BJ (cell line): ENCODE measurements around the gene ST3GAL4. TPM values are rescaled to one million over a fixed set of nuclear protein-coding genes. Genes with fewer than 3 reads are reported as not detected.

Source experiments
- CTCF ChIA-PET: fragments of 350-600 bp; formaldehyde crosslinking; extraction: SDS; loops from one replicate; lab custom pipeline; 2021; ENCODE audit warnings: antibody characterized with exemption, inconsistent platforms; lab: Yijun Ruan, JAX
- POLR2A ChIA-PET: fragments of 300-600 bp; sonication (Branson Sonifier 250); formaldehyde crosslinking; extraction: SDS; loops from one replicate; lab custom pipeline; 2021; ENCODE audit warnings: antibody characterized with exemption; lab: Charles Lee
- DNase-seq: peaks from one replicate; pipeline ENCODE4 v3.0.0-alpha.2; 2011; ENCODE audit warnings: low read depth
- H3K27me3 ChIP-seq: 2 replicates; pipeline ENCODE4 v1.6.0; 2011; ENCODE audit warnings: low read length; ENCODE audit not compliant: control insufficient read depth, insufficient read depth
- H3K36me3 ChIP-seq: 2 replicates; pipeline ENCODE4 v1.5.1; 2011; ENCODE audit warnings: low read length; ENCODE audit not compliant: control insufficient read depth, insufficient read depth
- H3K4me3 ChIP-seq: 2 replicates; pipeline ENCODE4 v1.5.1; 2011; ENCODE audit warnings: low read depth, mild to moderate bottlenecking, control low read depth, low read length
- CTCF ChIP-seq: IDR thresholded peaks from 2 replicates; pipeline ENCODE4 v1.5.1; 2011; ENCODE audit warnings: low read depth, mild to moderate bottlenecking, control low read depth, inconsistent platforms, low read length, moderate library complexity; ENCODE audit not compliant: insufficient read depth
- polyA plus RNA-seq: library from polyadenylated mRNA; depleted of rRNA; stranded (reverse); fragments of >200 nt; gene quantifications from 2 replicates; pipeline ENCODE4 v1.2.3, GENCODE V29; 2011; rRNA removed
- small RNA-seq: library from RNA; depleted of rRNA; stranded (forward); fragments of <200 nt; gene quantifications from one replicate; pipeline ENCODE3, GENCODE V24; 2012; ENCODE audit warnings: low replicate concordance, low read depth; ENCODE audit not compliant: insufficient read length

ST3GAL4 gene
- polyA plus RNA-seq, 1 experiment, result 31.8 TPM

GRCh38 chr11:126461996-126462395, 106.5 kb downstream of the ST3GAL4 start:
- CTCF ChIA-PET, result interaction anchor here (11.0 kb wide), 1 partner anchor 20 kb away, joined by 100 read pairs; no protein-coding TSS in a partner anchor
- Histone ChIP-seq H3K27me3 (no peaks in the 10 kb centered on the region), H3K36me3 (no peaks in the 10 kb centered on the region; the same call in 1 of the 2 replicates), H3K4me3 (no peak overlapping the region)
- POLR2A ChIA-PET, result no interaction called here
- TF ChIP-seq CTCF, result no peak
- no peak for DNase-seq

GRCh38 chr11:126462422-126462821, 106.9 kb downstream of the ST3GAL4 start:
- no peaks in the 10 kb centered on the region for H3K27me3 ChIP-seq
- H3K36me3 ChIP-seq, result no peaks in the 10 kb centered on the region; the same call in 1 of the 2 replicates
- no peak overlapping the region for H3K4me3 ChIP-seq
- no peak for DNase-seq
- CTCF ChIA-PET, result interaction anchor here (11.0 kb wide), 1 partner anchor 20 kb away, joined by 100 read pairs; no protein-coding TSS in a partner anchor
- POLR2A ChIA-PET, result no interaction called here
- no peak for TF ChIP-seq CTCF

Small RNAs within 50 kb of the gene (small RNA-seq; reads per million reads assigned to genes)
- gene AP001318.3, result not detected

Other genes with a start within 250 kb of the ST3GAL4 start
- 18.9 and 31.8 TPM in 2 replicates for gene RPUSD4, start 144.0 kb upstream of the ST3GAL4 start, polyA plus RNA-seq
- gene FAM118B, start 143.9 kb upstream of the ST3GAL4 start, polyA plus RNA-seq, result 14.2 and 24.5 TPM in 2 replicates
- gene SRPRA, start 86.8 kb upstream of the ST3GAL4 start, polyA plus RNA-seq, result 153 and 181 TPM in 2 replicates
- gene FOXRED1, start 86.5 kb upstream of the ST3GAL4 start, polyA plus RNA-seq, result 11.4 and 18.3 TPM in 2 replicates
- 5.8 and 7.2 TPM in 2 replicates for gene TIRAP, start 72.6 kb upstream of the ST3GAL4 start, polyA plus RNA-seq
- gene DCPS, start 51.6 kb upstream of the ST3GAL4 start, polyA plus RNA-seq, result 14.9 and 23.5 TPM in 2 replicates